A549 (cell line): Measurements from ENCODE around the gene ZC3H11A. TPM values are rescaled to one million over a fixed set of nuclear protein-coding genes. Genes with fewer than 3 reads are reported as not detected.
A peak's percentile ranks its signal among the peaks of the same experiment; 100 is the strongest.

Source experiments
- ATAC-seq, 2 experiments: fragments of 200-7000 bp in 1 of 2; fragments of >200 bp in 1 of 2; cut with Nextera tagmentation in 1 of 2; cut with Tn5 transposase in 1 of 2; 3 replicates each; pipeline versions ENCODE4 v1.8.0 to v1.9.1; 2018 to 2020; ENCODE audit warnings: mild to moderate bottlenecking in 1 of 2, moderate library complexity in 1 of 2
- CTCF ChIA-PET: fragments of 300-600 bp; sonication (Branson Sonifier 250); formaldehyde crosslinking; extraction: SDS; loops from one replicate; lab custom pipeline; 2021; ENCODE audit warnings: antibody characterized with exemption, inconsistent platforms; lab: Yijun Ruan, JAX
- POLR2A ChIA-PET: fragments of 350-600 bp; formaldehyde crosslinking; extraction: SDS; loops from one replicate; lab custom pipeline; 2021; ENCODE audit warnings: antibody characterized with exemption, inconsistent platforms; lab: Yijun Ruan, JAX
- DNase-seq, 2 experiments: peaks; one replicate each; pipeline versions ENCODE4 v3.0.0 to v3.0.0-alpha.2; 2011 to 2016; ENCODE audit warnings: low read depth in 1 of 2, low spot score in 1 of 2
- FAIRE-seq: peaks from 2 replicates; lab custom pipeline; 2011; peaks lifted over from hg19 to GRCh38; lab: Jason Lieb, UNC
- H3K27ac ChIP-seq, 2 experiments: fragments of >200 bp; sonication (Bioruptor Twin); formaldehyde crosslinking; 3 replicates each; pipeline ENCODE4 v1.5.1; 2016 to 2017
- H3K4me1 ChIP-seq: fragments of >200 bp; sonication (Bioruptor Twin); formaldehyde crosslinking; 3 replicates; pipeline ENCODE4 v1.6.1; 2016
- H3K4me2 ChIP-seq: fragments of >200 bp; sonication (Bioruptor Twin); formaldehyde crosslinking; 3 replicates; pipeline ENCODE4 v1.6.1; 2016
- H3K4me3 ChIP-seq: fragments of >200 bp; sonication (Bioruptor Twin); formaldehyde crosslinking; 3 replicates; pipeline ENCODE4 v1.5.1; 2016
- H3K9me3 ChIP-seq: fragments of >200 bp; sonication (Bioruptor Twin); formaldehyde crosslinking; 3 replicates; pipeline ENCODE4 v1.6.1; 2016
- CHD4 ChIP-seq: fragments of 200-600 bp; sonication (generic); IDR thresholded peaks from 2 replicates; pipeline ENCODE4 v1.6.1; 2016; ENCODE audit warnings: antibody characterized with exemption, mild to moderate bottlenecking, borderline replicate concordance
- EHMT2 ChIP-seq: fragments of 200-600 bp; sonication (generic); IDR thresholded peaks from 2 replicates; pipeline ENCODE4 v1.6.1; 2016; ENCODE audit warnings: antibody characterized with exemption, low read depth, mild to moderate bottlenecking, moderate library complexity
- FOSB ChIP-seq: fragments of 250-450 bp; sonication (Bioruptor Pico); IDR thresholded peaks from 2 replicates; pipeline ENCODE4 v1.5.0; 2020; ENCODE audit warnings: mild to moderate bottlenecking, moderate library complexity
- HDAC2 ChIP-seq: fragments of 200-600 bp; sonication (generic); IDR thresholded peaks from 2 replicates; pipeline ENCODE4 v1.6.1; 2016
- NFE2L2 ChIP-seq: fragments of 150-350 bp; conservative IDR thresholded peaks from 2 replicates; pipeline ENCODE4 v1.6.1; 2014; ENCODE audit warnings: low read length
- RARB ChIP-seq: fragments of 250-450 bp; sonication (Bioruptor Pico); IDR thresholded peaks from 2 replicates; pipeline ENCODE4 v1.8.0; 2021; ENCODE audit warnings: mild to moderate bottlenecking, moderate library complexity
- RFX5 ChIP-seq: fragments of 450-650 bp; IDR thresholded peaks from 2 replicates; pipeline ENCODE4 v1.7.1; 2014; ENCODE audit warnings: antibody characterized with exemption, mild to moderate bottlenecking, moderate library complexity
- ZC3H11A ChIP-seq: fragments of 450-650 bp; IDR thresholded peaks from 2 replicates; pipeline ENCODE4 v1.6.1; 2014; ENCODE audit warnings: antibody characterized with exemption, mild to moderate bottlenecking
- ZNF302 ChIP-seq: fragments of 250-450 bp; sonication (Bioruptor Pico); IDR thresholded peaks from 2 replicates; pipeline ENCODE4 v1.9.0; 2021; ENCODE audit warnings: inconsistent platforms, mild to moderate bottlenecking, moderate library complexity
- WGBS: methylation state at CpG from one replicate; pipeline ENCODE4 v1.1.6; 2017; ENCODE audit errors: missing lambda C conversion rate; 5-methylcytosine and 5-hydroxymethylcytosine counted together
- polyA plus RNA-seq, 4 experiments: library from polyadenylated mRNA; depleted of rRNA in 3 of 4; stranded (reverse); fragments of >200 nt; fragmentation: RNase III in 1 of 4; extraction: RNeasy Plus Mini Kit Qiagen cat#74134 plus additional on column Dnase treatment in 1 of 4; gene quantifications; 2 replicates in 3 of 4; 3 replicates in 1 of 4; pipeline ENCODE4 v1.2.3, GENCODE V29; 2011 to 2017
- small RNA-seq, 6 experiments: library from RNA; depleted of rRNA; stranded (forward); fragments of <200 nt; gene quantifications; one replicate each; pipeline ENCODE3, GENCODE V24; 2012
- TF ChIP-seq, protein P1 (sequence below): fragments of >200 bp; sonication (Bioruptor Twin); formaldehyde crosslinking; IDR thresholded peaks from 3 replicates; pipeline ENCODE4 v1.5.1; 2016
- TF ChIP-seq, protein P2 (sequence below): fragments of >200 bp; sonication (Bioruptor Twin); formaldehyde crosslinking; IDR thresholded peaks from 2 replicates; pipeline ENCODE4 v1.6.1; 2016
- TF ChIP-seq, protein P3 (sequence below): IDR thresholded peaks from 2 replicates; pipeline ENCODE4 v1.6.1; 2012
- TF ChIP-seq, protein P4 (sequence below): fragments of >200 bp; sonication (Bioruptor Twin); formaldehyde crosslinking; IDR thresholded peaks from 3 replicates; pipeline ENCODE4 v1.6.1; 2016
- TF ChIP-seq, protein P5 (sequence below): IDR thresholded peaks from 2 replicates; pipeline ENCODE4 v1.6.1; 2012

The ZC3H11A gene
- polyA plus RNA-seq, 2 of the 4 experiments (the other 2 are of a cell fraction) = 42.6 to 119 TPM

DNA sequence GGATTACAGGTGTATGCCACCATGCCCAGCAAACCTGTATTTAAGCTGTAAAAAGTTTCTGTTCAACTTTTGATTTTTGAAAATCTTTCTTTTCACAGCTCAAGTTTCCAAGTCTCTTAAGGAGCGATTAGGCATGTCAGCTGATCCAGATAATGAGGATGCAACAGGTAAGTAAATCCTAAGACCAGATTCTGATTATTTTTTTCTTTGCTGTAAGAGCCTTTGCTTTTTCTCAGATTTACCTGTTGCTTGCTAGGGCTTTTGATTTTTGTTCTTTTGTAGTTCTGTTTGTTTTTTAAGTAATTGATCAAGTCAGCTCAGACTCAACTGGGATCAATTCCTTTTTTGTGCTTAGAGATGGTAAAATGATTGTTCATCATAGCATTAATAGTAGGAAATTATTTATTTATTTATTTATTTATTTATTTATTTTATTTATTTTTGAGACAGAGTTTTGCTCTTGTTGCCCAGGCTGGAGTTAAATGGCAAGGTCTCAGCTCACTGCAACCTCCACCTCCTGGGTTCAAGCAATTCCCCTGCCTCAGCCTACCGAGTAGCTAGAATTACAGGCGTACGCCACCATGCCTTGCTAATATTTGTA is 44.9 kb downstream of the ZC3H11A start:
- peaks cover 10% of the 10 kb centered on the region; the same call in 1 of the 3 replicates for H3K4me1 ChIP-seq
- ChIA-PET CTCF (interaction anchor here (1.2 kb wide), 1 partner anchor 289 kb away, joined by 3 read pairs; no protein-coding TSS in a partner anchor), POLR2A (no interaction called here)
- no peaks in the 10 kb centered on the region for H3K9me3 ChIP-seq
- no peak for FAIRE-seq
- no peak for DNase-seq
- H3K4me2 ChIP-seq = no peak overlapping the region
- H3K27ac ChIP-seq = no peak overlapping the region
- no peak for ATAC-seq
- H3K4me3 ChIP-seq = no peak overlapping the region
- TF ChIP-seq ZC3H11A (peak; percentile 32; the same call in 1 of the 2 replicates), CHD4 (no peak)
- WGBS = 92% methylated on average over 4 of the region's 4 CpGs

DNA sequence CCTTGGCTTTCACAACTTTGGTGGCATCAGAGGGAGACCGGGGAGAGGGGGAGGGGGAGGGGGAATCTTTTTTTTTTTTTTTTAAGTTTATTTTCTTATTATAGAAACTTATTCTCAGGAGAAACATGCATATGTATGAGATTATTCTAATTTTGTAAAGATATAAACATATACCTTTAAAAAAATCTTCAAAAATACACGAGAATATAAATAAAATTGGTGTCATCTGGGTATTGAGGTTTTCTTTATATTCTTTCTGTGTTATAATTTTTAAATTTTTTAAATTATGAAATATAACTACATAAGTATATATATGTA is 47.1 kb downstream of the ZC3H11A start:
- H3K4me3 ChIP-seq = no peak overlapping the region
- 85% methylated on average over 2 of the region's 2 CpGs for WGBS
- H3K4me1 ChIP-seq = peaks cover 10% of the 10 kb centered on the region; the same call in 1 of the 3 replicates
- no peaks in the 10 kb centered on the region for H3K9me3 ChIP-seq
- H3K4me2 ChIP-seq = no peak overlapping the region
- no peak overlapping the region for H3K27ac ChIP-seq
- FAIRE-seq = no peak
- CTCF ChIA-PET = no interaction called here
- no peak for TF ChIP-seq RARB (CRISPR knock-in tag)
- TF ChIP-seq, protein P1, sequence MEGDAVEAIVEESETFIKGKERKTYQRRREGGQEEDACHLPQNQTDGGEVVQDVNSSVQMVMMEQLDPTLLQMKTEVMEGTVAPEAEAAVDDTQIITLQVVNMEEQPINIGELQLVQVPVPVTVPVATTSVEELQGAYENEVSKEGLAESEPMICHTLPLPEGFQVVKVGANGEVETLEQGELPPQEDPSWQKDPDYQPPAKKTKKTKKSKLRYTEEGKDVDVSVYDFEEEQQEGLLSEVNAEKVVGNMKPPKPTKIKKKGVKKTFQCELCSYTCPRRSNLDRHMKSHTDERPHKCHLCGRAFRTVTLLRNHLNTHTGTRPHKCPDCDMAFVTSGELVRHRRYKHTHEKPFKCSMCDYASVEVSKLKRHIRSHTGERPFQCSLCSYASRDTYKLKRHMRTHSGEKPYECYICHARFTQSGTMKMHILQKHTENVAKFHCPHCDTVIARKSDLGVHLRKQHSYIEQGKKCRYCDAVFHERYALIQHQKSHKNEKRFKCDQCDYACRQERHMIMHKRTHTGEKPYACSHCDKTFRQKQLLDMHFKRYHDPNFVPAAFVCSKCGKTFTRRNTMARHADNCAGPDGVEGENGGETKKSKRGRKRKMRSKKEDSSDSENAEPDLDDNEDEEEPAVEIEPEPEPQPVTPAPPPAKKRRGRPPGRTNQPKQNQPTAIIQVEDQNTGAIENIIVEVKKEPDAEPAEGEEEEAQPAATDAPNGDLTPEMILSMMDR = no peak
- TF ChIP-seq, protein P2, sequence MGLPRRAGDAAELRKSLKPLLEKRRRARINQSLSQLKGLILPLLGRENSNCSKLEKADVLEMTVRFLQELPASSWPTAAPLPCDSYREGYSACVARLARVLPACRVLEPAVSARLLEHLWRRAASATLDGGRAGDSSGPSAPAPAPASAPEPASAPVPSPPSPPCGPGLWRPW = no peak
- TF ChIP-seq, all 56 proteins: peak for 0
- DNase-seq = no peak
- no peak for ATAC-seq
- POLR2A ChIA-PET = no interaction called here

DNA sequence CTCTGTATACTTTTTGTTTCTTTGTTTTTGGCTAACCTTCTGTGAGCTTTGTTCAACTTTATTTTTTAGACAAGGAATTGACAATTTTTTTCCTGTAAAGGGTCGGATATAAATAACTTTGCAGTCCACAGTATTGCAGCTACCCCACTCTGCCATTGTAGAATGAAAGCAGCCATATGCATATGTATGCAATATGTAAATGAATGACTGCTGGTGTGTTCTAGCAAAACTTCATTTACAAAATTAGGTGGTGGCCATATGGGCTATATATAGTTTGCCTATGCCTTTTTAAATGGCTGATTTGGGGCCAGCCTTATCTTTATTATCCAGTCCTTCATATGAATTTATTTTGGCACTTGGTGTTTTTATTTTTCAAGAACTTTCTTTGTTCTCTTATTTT is 48.0 kb downstream of the ZC3H11A start:
- WGBS = 90% methylated on average over 1 of the region's 1 CpG
- Histone ChIP-seq H3K4me1 (peaks cover 10% of the 10 kb centered on the region; the same call in 1 of the 3 replicates), H3K4me2 (no peak overlapping the region), H3K9me3 (no peaks in the 10 kb centered on the region), H3K27ac (no peak overlapping the region), H3K4me3 (no peak overlapping the region)
- TF ChIP-seq CHD4 = no peak
- no peak for TF ChIP-seq RFX5
- no peak for TF ChIP-seq EHMT2
- TF ChIP-seq ZNF302 = no peak
- no peak for TF ChIP-seq FOSB (CRISPR knock-in tag)
- TF ChIP-seq, protein P3, sequence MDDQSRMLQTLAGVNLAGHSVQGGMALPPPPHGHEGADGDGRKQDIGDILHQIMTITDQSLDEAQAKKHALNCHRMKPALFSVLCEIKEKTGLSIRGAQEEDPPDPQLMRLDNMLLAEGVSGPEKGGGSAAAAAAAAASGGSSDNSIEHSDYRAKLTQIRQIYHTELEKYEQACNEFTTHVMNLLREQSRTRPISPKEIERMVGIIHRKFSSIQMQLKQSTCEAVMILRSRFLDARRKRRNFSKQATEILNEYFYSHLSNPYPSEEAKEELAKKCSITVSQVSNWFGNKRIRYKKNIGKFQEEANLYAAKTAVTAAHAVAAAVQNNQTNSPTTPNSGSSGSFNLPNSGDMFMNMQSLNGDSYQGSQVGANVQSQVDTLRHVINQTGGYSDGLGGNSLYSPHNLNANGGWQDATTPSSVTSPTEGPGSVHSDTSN = no peak
- TF ChIP-seq, protein P2 = no peak
- TF ChIP-seq, protein P4, sequence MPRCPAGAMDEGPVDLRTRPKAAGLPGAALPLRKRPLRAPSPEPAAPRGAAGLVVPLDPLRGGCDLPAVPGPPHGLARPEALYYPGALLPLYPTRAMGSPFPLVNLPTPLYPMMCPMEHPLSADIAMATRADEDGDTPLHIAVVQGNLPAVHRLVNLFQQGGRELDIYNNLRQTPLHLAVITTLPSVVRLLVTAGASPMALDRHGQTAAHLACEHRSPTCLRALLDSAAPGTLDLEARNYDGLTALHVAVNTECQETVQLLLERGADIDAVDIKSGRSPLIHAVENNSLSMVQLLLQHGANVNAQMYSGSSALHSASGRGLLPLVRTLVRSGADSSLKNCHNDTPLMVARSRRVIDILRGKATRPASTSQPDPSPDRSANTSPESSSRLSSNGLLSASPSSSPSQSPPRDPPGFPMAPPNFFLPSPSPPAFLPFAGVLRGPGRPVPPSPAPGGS = no peak
- TF ChIP-seq, protein P5, sequence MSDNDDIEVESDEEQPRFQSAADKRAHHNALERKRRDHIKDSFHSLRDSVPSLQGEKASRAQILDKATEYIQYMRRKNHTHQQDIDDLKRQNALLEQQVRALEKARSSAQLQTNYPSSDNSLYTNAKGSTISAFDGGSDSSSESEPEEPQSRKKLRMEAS = no peak
- TF ChIP-seq HDAC2 = no peak
- no peak for TF ChIP-seq NFE2L2
- no peak for FAIRE-seq
- ATAC-seq = no peak
- ChIA-PET POLR2A (no interaction called here), CTCF (interaction anchor here (1.3 to 1.5 kb wide), 2 partner anchors 13 to 503 kb away, joined by 3 to 4 read pairs; no protein-coding TSS in a partner anchor)
- no peak for DNase-seq

Small RNA genes lying within 50 kb of the gene (small RNA-seq; reads per million reads assigned to genes)
- gene ZC3H11A = 0.16 to 7.7 (median 2.7) reads per million in 6 experiments

Other genes with a start within 250 kb of the ZC3H11A start
- 20.5 and 22.5 TPM in 2 replicates for gene ATP2B4, start 168.8 kb upstream of the ZC3H11A start, polyA plus RNA-seq (2011; rRNA removed)
- 8.3 to 8.7 TPM (median 8.5 TPM) in 3 replicates for gene ATP2B4, start 168.8 kb upstream of the ZC3H11A start, polyA plus RNA-seq (2017; fragmentation: RNase III; extraction: RNeasy Plus Mini Kit Qiagen cat#74134 plus additional on column Dnase treatment)
- gene LAX1, start 30.4 kb upstream of the ZC3H11A start, polyA plus RNA-seq (2011; rRNA removed) = not detected in 2 replicates
- not detected in 3 replicates for gene LAX1, start 30.4 kb upstream of the ZC3H11A start, polyA plus RNA-seq (2017; fragmentation: RNase III; extraction: RNeasy Plus Mini Kit Qiagen cat#74134 plus additional on column Dnase treatment)
- 10.6 and 13.4 TPM in 2 replicates for gene ZBED6, start within 50 bp of the ZC3H11A start, polyA plus RNA-seq (2011; rRNA removed)
- 1.5 to 1.8 TPM (median 1.7 TPM) in 3 replicates for gene ZBED6, start within 50 bp of the ZC3H11A start, polyA plus RNA-seq (2017; fragmentation: RNase III; extraction: RNeasy Plus Mini Kit Qiagen cat#74134 plus additional on column Dnase treatment)
- 371 and 386 TPM in 2 replicates for gene SNRPE, start 66.0 kb downstream of the ZC3H11A start, polyA plus RNA-seq (2011; rRNA removed)
- gene SNRPE, start 66.0 kb downstream of the ZC3H11A start, polyA plus RNA-seq (2017; fragmentation: RNase III; extraction: RNeasy Plus Mini Kit Qiagen cat#74134 plus additional on column Dnase treatment) = 400 to 433 TPM (median 414 TPM) in 3 replicates